HG02885 (cell line): Measurements from ENCODE around the gene ADH1A.
"Not testable (repeated sequence)": the region's sequence is repeated elsewhere in the genome, so short reads cannot be mapped to it uniquely, and the experiment has no call there.

Experiments used
- ATAC-seq: cut with Tn5 transposase; IDR thresholded peaks from one replicate; pipeline ENCODE4 v1.9.1; 2021; ENCODE audit warnings: mild to moderate bottlenecking; ENCODE audit not compliant: unreplicated experiment, poor library complexity

ADH1A gene

GRCh38 chr4:99290848-99291786, at the start of gene ADH1A:
TSS of gene ADH1A (minus strand) at chr4:99290985. CDS start at chr4:99290914, 71 bp downstream.
- ATAC-seq = no peak

GRCh38 chr4:99339172-99339571, 48.4 kb upstream of the ADH1A start:
- ATAC-seq = no peak

- no peak for ATAC-seq
These were observed 45.8 kb upstream of the ADH1A start for GRCh38 chr4:99336553-99336952.

- ATAC-seq = no peak
These were observed 44.1 kb upstream of the ADH1A start for GRCh38 chr4:99334880-99335279.

GRCh38 chr4:99330648-99331047, 39.9 kb upstream of the ADH1A start:
- no peak for ATAC-seq

GRCh38 chr4:99329876-99330275, 39.1 kb upstream of the ADH1A start:
- no peak for ATAC-seq

GRCh38 chr4:99324979-99325378, 34.2 kb upstream of the ADH1A start:
- no peak for ATAC-seq

- ATAC-seq = no peak
These were observed 33.6 kb upstream of the ADH1A start for GRCh38 chr4:99324361-99324760.

- ATAC-seq = no peak
These were observed 33.0 kb upstream of the ADH1A start for GRCh38 chr4:99323756-99324155.

GRCh38 chr4:99321241-99322191, 30.7 kb upstream of the ADH1A start, which contains the start of gene ADH1B:
TSS of gene ADH1B (minus strand) at chr4:99321401. CDS start at chr4:99321331, 70 bp downstream.
- no peak for ATAC-seq

GRCh38 chr4:99317811-99318210, 27.0 kb upstream of the ADH1A start:
- ATAC-seq = not testable (repeated sequence)

GRCh38 chr4:99317354-99317753, 26.6 kb upstream of the ADH1A start:
- no peak for ATAC-seq

GRCh38 chr4:99315839-99316238, 25.1 kb upstream of the ADH1A start:
- no peak for ATAC-seq

- no peak for ATAC-seq
These were observed 23.4 kb upstream of the ADH1A start for GRCh38 chr4:99314211-99314610.

- no peak for ATAC-seq
These were observed 19.6 kb upstream of the ADH1A start for GRCh38 chr4:99310389-99310788.

GRCh38 chr4:99305638-99306400, 15.0 kb upstream of the ADH1A start:
- no peak for ATAC-seq

GRCh38 chr4:99301376-99302164, 10.8 kb upstream of the ADH1A start:
- no peak for ATAC-seq

GRCh38 chr4:99300934-99301333, 10.1 kb upstream of the ADH1A start:
- no peak for ATAC-seq

GRCh38 chr4:99293357-99293756, 2.6 kb upstream of the ADH1A start:
- no peak for ATAC-seq
